IPS-18c (cell line): ENCODE data around the gene SEMA4D.

Experiments
- H3K4me3 ChIP-seq: 2 replicates; pipeline ENCODE4 v1.7.0; 2013; ENCODE audit warnings: low read depth, mild to moderate bottlenecking, low read length, moderate library complexity; ENCODE audit not compliant: insufficient read depth
- H3K9me3 ChIP-seq: one replicate; pipeline ENCODE4 v1.6.1; 2013; ENCODE audit warnings: mild to moderate bottlenecking, low read length, moderate library complexity; ENCODE audit not compliant: control insufficient read depth, insufficient read depth

The SEMA4D gene

DNA sequence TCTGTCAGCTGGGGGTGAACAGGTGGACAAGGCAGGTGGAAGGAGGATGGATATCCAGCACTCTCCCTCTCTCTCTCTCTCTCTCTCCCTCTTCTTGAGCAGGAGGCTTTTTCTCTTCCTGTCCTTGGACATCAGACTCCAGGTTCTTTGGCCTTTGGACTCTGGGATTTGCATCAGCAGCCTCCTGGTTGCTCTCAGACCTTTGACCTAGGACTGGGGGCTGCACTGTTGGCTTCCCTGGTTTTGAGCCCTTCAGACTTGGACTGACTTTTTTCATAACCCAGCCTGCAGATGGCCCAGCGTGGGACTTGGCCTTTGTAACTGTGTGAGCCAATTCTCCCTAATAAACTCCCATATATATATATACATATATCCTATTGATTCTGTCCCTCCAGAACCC, 35.0 kb upstream of the SEMA4D start:
- H3K4me3 ChIP-seq = no peak overlapping the region
- peaks cover 2% of the 10 kb centered on the region for H3K9me3 ChIP-seq

DNA sequence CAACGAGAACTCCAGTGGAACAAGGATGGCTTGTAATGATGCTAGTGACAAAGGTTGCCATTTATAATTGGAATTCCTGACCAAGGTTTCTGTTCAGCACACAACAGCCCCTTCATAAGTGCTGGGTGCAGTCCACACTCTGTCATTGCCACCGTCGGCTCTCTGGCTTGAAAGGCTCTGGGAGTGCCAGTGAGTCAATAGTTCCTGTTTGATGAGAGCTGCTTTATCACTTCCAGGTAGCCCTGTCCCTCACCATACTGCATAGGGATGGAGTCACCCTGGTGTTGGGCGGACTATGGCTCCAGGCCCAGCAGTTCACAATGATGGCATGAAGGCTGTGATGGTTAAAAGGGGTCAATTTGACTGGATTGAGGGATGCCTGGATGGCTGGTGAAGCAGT, 34.6 kb upstream of the SEMA4D start:
- Histone ChIP-seq H3K9me3 (peaks cover 2% of the 10 kb centered on the region), H3K4me3 (no peak overlapping the region)

DNA sequence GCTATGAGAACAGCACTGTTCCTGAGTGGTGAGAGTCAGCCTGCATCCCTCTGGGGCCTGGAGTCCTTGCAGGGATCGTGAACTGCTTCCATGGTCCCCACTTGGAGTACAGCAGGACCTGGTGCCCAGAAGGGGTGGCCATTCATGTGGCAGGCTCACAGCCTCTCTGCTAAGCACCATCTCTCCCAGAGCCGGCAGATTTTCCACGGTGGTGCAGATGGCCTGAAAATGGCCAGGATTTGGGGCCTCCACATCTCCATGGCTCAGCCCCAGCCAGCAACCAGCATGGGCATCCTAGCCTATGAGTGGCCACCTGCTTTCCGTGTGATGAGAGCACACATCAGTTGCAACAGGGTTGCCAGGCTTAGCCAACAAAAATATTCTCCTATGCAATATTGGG, 33.9 kb upstream of the SEMA4D start:
- Histone ChIP-seq H3K9me3 (peaks cover 2% of the 10 kb centered on the region), H3K4me3 (no peak overlapping the region)

DNA sequence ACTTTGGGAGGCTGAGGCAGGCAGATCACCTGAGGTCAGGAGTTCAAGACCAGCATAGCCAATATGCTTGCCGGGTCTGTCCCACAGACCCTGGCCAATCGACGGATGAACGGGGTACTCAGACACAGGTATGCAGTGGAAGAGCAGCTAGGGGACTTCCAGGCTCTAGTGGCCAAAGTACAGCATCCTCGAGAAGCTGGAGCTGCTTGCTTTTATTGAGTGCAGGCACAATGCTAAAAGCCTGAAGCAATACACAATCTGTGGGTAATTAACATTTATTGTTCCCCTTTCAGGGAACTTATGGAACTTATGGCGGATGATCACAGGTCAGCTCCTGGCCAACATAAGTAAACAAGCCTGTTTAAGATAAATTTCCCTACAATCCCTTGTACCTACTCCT, 32.8 kb upstream of the SEMA4D start:
- peaks cover 4% of the 10 kb centered on the region for H3K9me3 ChIP-seq
- H3K4me3 ChIP-seq = no peak overlapping the region

DNA sequence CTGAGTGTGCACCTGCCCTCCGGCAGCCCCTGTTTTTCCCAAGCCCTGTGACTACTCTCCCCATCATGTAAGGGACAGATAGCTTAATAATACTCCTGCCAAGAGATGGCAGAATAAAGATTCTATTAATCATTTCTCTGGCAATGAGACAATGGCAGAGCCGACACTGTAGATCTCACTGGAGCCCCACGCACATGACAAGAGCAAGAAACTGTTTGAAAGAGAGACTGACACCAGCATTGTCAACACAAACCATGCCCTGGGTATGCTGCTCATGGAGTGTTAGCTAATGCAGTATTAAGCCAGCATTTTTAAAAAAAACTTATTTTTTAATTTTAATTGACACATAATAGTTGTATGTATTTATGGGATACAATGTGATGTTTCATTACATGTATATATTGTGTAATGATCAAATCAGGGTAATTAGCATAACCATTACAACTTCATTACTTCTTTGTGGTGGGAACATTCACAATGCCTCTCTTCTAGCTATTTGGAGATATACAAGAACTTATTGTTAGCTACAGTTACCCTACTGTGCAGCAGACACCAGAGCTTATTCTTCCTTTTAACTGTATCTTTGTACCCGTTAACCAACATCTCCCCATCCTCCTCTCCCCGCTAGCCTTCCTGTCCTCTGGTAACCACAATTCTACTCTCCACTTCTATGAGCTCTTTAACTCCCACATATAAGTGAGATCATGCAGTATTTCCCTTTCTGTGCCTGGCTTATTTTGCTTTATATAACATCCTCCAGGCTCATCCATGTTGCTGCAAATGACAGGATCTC, 31.5 kb upstream of the SEMA4D start:
- Histone ChIP-seq H3K4me3 (no peak overlapping the region), H3K9me3 (peaks cover 2% of the 10 kb centered on the region)

DNA sequence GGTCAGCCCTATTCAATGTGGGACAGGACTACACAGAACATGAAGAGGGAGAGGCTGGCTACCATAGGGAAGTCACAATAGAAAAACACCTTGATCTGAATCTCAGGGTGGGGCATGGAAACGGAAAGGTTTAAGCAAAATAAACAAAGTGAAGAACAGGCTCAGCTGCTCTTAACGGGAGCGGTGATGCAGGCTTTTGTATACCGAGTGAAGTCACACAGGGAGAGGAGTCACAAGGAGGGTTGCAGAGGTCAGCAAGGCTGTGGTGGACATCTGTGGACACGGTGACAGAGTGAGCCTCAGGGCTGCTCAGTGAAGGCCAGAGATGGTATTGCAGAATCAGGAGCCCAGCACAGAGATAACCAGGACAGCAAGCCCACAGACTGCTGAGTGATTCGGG, 30.6 kb upstream of the SEMA4D start:
- peaks cover 2% of the 10 kb centered on the region for H3K9me3 ChIP-seq
- H3K4me3 ChIP-seq = no peak overlapping the region

DNA sequence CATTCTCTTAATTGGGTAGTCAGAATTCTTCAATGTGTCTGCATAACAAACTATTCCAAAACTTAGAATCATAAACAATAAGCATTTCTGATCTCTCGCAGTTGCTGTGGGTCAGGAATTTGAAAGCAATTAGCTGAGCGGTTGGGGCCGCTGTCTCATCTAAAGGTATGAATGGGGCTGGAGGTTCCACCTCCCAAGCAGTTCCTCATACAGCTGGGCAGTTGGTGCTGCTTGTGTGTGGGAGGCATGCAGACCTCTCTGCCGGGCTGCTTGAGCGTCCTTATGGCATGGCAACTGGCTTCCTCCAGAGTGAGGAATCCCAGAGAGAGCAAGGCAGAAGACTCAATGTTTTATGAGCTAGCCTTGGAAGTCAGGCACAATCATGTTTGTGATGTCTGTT, 30.2 kb upstream of the SEMA4D start:
- H3K4me3 ChIP-seq = no peak overlapping the region
- peaks cover 2% of the 10 kb centered on the region for H3K9me3 ChIP-seq

DNA sequence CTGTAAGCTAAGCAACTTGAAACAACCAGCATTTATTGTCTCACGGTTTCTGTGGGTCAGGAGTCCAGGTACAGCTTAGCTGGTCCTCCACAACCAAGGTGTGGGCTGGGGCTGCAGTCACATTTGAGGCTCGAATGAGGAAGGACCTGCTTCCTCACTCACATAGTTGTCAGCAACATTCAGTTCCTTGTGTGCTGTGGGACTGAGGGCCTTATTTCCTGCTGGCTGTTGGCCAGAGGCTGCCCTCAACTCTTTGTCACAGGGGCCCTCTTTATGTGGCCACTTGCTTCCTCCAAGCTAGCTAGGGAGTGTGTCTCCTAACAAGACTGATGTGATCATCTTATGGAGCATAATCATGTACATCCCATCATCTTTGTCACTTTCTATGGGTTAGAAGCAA, 29.2 kb upstream of the SEMA4D start:
- Histone ChIP-seq H3K9me3 (peaks cover 2% of the 10 kb centered on the region), H3K4me3 (no peak overlapping the region)

DNA sequence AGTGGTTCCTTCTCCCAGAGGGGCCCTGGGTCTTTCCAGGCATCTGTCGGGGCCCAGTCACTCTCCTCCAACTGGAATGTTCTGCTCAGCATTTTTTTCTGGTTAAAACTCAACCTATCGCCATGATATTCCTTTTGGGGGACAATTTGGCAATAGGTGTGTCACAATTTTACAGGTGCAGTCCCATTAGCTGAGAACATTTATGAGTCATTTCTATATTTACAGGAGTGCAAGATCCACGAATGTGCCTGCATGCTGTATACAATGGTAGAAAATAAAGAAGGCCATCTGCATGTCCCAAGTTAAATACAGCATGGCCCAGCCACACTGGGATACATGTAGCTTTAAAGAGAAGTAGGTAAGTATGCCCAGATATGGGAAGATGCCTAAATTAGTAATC, 28.8 kb upstream of the SEMA4D start:
- peaks cover 4% of the 10 kb centered on the region for H3K9me3 ChIP-seq
- H3K4me3 ChIP-seq = no peak overlapping the region

DNA sequence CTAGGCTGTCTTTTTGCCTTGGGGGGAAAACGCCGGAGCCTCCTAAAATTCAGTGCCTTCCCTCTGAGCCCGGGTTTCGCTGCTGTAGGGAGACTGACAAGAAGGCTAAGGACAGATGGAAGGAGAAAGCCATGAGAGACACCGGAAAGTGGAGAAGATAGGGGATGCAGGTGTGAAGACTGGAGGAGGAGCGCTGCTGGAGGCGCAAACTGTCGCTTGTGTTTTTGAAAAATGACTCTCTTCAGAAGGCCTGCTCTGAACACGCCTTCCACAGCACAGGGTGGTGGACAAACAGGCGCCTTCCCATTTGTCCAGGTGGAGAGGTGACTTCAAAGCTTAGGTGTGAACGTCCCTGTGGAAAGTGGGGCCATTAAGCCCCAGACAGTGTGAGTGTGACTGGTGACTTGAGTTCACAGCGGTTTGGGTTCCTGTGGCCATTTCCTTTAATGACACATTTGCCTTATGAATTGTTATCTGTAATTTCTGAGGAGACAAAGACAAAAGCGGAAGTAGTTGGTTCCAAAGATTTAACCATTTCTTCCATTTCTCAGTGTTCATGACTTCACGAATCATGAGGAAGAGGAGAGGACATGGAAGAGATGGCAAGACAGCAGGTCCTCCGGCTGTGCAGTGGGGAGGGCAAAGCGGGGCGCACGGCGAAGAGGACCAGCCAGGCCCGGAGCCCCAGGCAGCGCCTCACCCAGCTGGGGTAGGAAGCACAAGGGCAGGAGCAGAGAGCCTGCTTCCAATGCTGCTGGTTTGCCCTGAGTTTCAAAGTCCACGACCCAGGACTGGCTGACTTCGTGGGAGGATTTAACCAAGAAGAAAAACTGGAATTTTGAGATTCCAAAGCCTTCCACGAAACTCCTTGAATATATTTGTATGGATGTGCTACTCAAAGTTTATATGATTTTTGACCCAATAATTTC, 27.8 kb upstream of the SEMA4D start:
- peaks cover 4% of the 10 kb centered on the region for H3K9me3 ChIP-seq
- H3K4me3 ChIP-seq = no peak overlapping the region

DNA sequence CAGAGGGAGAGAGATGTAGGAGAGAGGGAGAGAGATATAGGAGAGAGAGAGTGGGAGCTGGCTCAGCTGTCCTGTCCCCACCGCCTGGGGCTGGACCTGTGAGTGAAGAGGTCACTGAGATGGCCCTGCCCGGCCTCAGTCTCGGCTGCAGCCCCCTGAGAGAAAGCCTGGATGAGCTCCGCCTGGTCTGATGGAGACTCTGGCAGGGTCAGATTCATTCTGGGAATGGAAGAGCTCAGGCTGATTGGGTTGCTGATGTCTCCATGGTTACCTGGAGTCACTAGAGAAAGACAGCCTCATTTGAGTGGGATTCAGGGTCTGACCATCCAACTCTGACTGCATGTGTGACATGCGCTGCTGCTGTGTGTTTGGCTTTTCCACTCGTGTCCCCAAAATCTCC, 27.1 kb upstream of the SEMA4D start:
- H3K9me3 ChIP-seq = peaks cover 4% of the 10 kb centered on the region
- no peak overlapping the region for H3K4me3 ChIP-seq

DNA sequence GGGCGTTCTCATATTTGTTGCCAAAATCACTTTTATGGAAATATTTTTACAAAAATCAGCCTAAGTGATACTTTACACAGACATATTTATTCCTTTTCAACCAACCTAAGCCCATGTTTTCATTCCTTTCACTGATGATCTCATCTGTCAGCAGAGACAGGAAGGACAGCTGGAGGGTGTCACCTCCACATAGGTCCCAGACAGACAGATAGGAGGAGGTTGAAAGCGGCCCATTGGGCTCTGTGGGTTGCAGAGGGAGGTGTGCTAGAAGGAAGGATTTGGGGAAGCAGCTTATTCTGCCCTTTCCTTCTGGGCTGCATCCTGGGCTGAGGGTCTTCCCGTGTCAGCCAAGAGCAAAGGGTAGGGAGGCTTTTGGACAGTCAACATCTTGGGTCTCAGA, 26.0 kb upstream of the SEMA4D start:
- Histone ChIP-seq H3K4me3 (no peak overlapping the region), H3K9me3 (peaks cover 4% of the 10 kb centered on the region)

DNA sequence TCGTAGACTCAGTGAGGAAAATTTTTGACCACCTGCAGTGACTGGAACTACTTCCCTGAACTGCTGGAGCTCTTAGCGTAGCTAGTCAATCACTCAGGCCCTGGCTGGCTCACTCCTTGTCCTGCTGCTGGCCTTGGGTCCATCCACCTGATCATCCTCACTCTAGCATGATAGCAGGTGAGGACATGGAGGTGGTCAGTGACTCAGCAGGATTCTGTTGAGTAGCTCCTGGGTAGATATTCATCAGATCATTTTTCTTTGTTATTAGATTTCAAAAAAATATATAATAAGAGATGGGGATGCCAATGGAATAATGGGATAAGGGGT, 25.0 kb upstream of the SEMA4D start:
- H3K4me3 ChIP-seq = no peak overlapping the region
- H3K9me3 ChIP-seq = peaks cover 4% of the 10 kb centered on the region

DNA sequence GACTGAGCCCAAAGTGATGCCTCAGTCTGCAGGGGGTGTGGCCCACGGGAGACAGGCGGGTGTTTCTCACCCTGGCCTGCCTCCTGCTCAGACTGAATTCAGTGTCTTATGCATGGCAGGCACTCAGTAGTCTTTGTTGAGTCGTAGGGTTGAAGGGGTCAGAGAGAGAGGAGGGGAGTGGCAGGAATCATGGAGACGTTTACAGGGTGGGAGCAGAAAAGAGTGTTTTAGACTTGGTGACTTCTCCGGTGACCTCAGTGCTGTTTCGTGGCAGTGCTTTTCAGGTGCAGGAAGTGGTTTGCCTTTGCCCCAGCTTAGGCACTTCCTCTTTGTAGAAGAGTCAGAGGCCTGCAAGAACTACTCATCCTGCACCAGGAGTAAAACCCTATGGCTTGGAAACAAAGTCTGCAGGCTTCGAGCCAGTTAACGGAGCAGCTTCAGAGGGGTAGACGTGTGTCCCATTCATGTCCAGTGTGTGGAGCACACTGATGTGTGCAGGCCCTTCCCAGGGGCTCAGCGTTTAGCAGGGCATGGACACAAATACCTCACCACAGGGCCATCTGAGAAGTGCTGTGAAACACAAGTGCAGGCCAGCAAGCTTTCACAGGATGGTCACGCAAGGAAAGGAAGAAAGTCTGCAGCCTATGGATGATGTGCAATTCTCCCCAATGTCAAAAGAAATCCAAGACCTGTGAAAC, 24.5 kb upstream of the SEMA4D start:
- Histone ChIP-seq H3K9me3 (peaks cover 4% of the 10 kb centered on the region), H3K4me3 (no peak overlapping the region)

DNA sequence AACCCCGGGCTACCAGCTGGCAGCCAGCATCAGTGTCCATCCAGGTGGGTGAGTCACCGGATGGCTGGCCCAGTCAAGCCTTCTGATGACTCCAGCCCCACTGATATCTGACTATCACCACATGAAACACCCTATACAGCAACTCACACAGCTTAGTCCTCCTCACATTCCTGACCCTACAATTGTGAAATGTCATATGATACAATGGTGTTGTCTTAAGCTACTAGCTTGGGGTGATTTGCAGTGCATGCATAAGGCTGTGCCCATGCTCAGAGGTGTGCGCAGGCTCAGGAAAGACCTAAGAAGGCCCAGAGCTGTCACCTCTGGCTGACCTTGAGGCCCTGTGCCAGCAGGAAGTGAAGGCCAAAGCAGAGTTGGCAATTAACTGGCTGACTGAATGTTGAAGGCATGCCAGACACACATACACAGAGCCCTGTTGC, 21.5 kb upstream of the SEMA4D start:
- Histone ChIP-seq H3K4me3 (no peak overlapping the region), H3K9me3 (peaks cover 5% of the 10 kb centered on the region)

DNA sequence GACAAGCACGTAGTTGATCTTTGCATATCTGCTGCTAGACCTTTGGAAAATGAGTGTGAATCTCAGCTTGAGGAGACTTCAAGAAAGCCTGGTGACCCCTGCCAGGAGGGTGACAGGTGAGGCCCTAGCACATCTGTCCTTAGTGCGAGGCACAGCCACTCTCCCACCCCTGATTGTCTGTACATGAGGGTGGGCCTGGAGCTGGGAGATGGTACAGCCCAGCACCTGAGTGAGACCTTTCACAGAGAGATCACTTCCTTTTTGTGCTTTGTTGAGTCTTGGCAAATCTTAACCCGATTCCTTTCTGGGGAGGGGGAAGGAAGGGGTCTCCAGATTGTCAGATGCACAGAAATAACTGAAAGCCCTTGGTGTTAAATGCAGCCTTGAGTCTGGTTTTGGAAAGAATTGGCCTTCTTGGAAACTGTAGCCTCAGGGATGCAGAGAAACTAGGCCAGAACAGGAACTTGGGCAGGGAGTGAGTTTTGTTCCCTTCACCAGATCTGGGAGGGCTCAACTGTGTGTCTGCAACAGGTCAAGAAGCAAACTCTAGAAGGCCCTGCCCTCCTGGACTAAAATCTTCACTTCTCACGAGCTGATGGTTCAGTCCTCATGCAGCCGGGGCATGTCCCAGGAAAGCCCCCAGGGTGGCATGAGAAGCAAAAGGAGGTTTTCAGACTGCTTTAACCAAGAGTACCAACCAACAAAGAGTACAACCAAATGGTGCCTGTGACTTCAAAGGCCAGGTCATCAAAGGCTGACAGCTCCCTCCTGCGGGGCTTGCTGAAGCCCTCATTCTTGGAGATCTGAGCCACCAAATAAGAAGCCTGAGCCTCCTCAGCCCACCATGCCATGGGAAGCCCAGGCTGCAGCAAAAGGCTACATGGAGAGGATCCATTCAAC, 20.8 kb upstream of the SEMA4D start:
- H3K9me3 ChIP-seq = peaks cover 5% of the 10 kb centered on the region
- H3K4me3 ChIP-seq = no peak overlapping the region

DNA sequence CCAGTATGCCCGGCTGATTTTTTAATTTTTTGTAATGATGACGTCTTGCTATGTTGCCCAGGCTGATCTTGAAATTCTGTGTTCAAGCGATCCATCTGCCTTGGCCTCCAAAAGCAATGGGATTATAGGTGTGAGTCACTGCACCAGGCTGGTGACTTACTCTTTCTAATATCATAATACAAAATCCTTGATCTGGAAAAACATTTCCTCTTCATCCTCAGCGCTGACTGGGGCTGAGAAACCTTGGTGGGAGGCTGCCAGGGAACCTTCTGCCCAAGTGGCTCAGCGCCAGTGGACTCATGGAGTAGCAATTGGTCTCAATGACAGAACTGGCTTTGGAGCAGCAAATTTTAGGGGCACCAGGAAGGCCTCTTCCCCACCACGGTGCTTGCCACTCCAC, 17.5 kb upstream of the SEMA4D start:
- Histone ChIP-seq H3K9me3 (peaks cover 3% of the 10 kb centered on the region), H3K4me3 (no peak overlapping the region)
